NCI-H446 (cell line): Measurements from ENCODE around the gene PLGLB1.
"Not testable (repeated sequence)": the region's sequence is repeated elsewhere in the genome, so short reads cannot be mapped to it uniquely, and the experiment has no call there.

Experiments used
- DNase-seq, 2 experiments: peaks; one replicate each; lab custom pipeline; 2025; lab: John Stamatoyannopoulos, UW

Gene PLGLB1

GRCh38 chr2:87021744-87022143 is at the start of gene PLGLB1:
Gene PLGLB1 (minus strand): TSS chr2:87021844. CDS start chr2:87021783, 61 bp downstream.
- DNase-seq, result not testable (repeated sequence)

- DNase-seq, result not testable (repeated sequence)
Measured at GRCh38 chr2:87064305-87064704, 42.7 kb upstream of the PLGLB1 start.

- not testable (repeated sequence) for DNase-seq
Measured at GRCh38 chr2:87063431-87063830, 41.8 kb upstream of the PLGLB1 start.

- DNase-seq, result not testable (repeated sequence)
Measured at GRCh38 chr2:87061519-87061918, 39.9 kb upstream of the PLGLB1 start.

GRCh38 chr2:87057606-87058005 is 36.0 kb upstream of the PLGLB1 start:
- DNase-seq, result not testable (repeated sequence)

- DNase-seq, result not testable (repeated sequence)
Measured at GRCh38 chr2:87056843-87057242, 35.2 kb upstream of the PLGLB1 start.

- DNase-seq, result not testable (repeated sequence)
Measured at GRCh38 chr2:87056435-87056834, 34.8 kb upstream of the PLGLB1 start.

GRCh38 chr2:87054375-87054774 is 32.7 kb upstream of the PLGLB1 start:
- not testable (repeated sequence) for DNase-seq

- DNase-seq, result not testable (repeated sequence)
Measured at GRCh38 chr2:87041321-87041978, 19.8 kb upstream of the PLGLB1 start.

- not testable (repeated sequence) for DNase-seq
Measured at GRCh38 chr2:87028607-87029006, 7.0 kb upstream of the PLGLB1 start.

GRCh38 chr2:87026816-87027215 is 5.2 kb upstream of the PLGLB1 start:
- DNase-seq, result not testable (repeated sequence)

- DNase-seq, result not testable (repeated sequence)
Measured at GRCh38 chr2:87025927-87026326, 4.3 kb upstream of the PLGLB1 start.

GRCh38 chr2:87023988-87024615 is 2.5 kb upstream of the PLGLB1 start:
- not testable (repeated sequence) for DNase-seq

GRCh38 chr2:87021043-87021442 is 601 bp downstream of the PLGLB1 start:
- DNase-seq, result not testable (repeated sequence)

GRCh38 chr2:87019053-87019452 is 2.6 kb downstream of the PLGLB1 start:
- not testable (repeated sequence) for DNase-seq

- DNase-seq, result not testable (repeated sequence)
Measured at GRCh38 chr2:87014489-87015169, 7.0 kb downstream of the PLGLB1 start.

GRCh38 chr2:87004398-87004797 is 17.2 kb downstream of the PLGLB1 start:
- DNase-seq, result not testable (repeated sequence)
